ENCODE results near the gene SLMAP. TPM values are rescaled to one million over a fixed set of nuclear protein-coding genes. Genes with fewer than 3 reads are reported as not detected.

Gene SLMAP
- total and polyA plus RNA-seq, 2 of the 13 experiments (the other 11 are each of a cell fraction or from before 2014, with no cell fraction given): 24.0 to 48.3 TPM

GRCh38 chr3:57971975-57972374, 215.9 kb downstream of the SLMAP start:
- Histone ChIP-seq H3K4me2 (ENCODE audit: low read depth, low read length) (peak overlapping the region; percentile 18; the same call in 1 of the 2 replicates), H2AFZ (ENCODE audit: low read length) (no peak overlapping the region), H3K9me3 (ENCODE audit: low read length) (no peaks in the 10 kb centered on the region), H3K36me3 (replicated peaks in 1 of 2; ENCODE audit: control insufficient read depth in 1 of 2, insufficient read depth in 2 of 2, low read length in 2 of 2) (no peaks in the 10 kb centered on the region), H3K9ac (ENCODE audit: insufficient read depth, low read depth, low read length) (no peak overlapping the region), H3K4me1 (ENCODE audit: insufficient read depth, low read length) (peaks cover 88% of the 10 kb centered on the region), H4K20me1 (ENCODE audit: insufficient read depth, low read length) (no peaks in the 10 kb centered on the region), H3K79me2 (ENCODE audit: insufficient read depth, low read length) (no peaks in the 10 kb centered on the region), H3K4me3 (replicated peaks in 1 of 3; ENCODE audit: insufficient read depth in 1 of 3, low read depth in 2 of 3, low read length in 3 of 3) (no peak overlapping the region), H3K27ac (ENCODE audit: extremely low read length, insufficient read depth, low read length) (no peak overlapping the region), H3K27me3 (ENCODE audit: control insufficient read depth in 1 of 2, insufficient read depth in 2 of 2, low read length in 2 of 2) (no peaks in the 10 kb centered on the region)
- WGBS (ENCODE audit: low lambda C conversion rate): 29% methylated on average over 4 of the region's 4 CpGs
- TF ChIP-seq ZNF670 (CRISPR knock-in tag; IDR thresholded peaks at IDR 0.05; ENCODE audit: borderline replicate concordance): no peak
- no peak for TF ChIP-seq ARNT (IDR thresholded peaks at IDR 0.05)
- peak; percentile 11; the same call in 1 of the 2 replicates for TF ChIP-seq ZNF687 (CRISPR knock-in tag; IDR thresholded peaks at IDR 0.05)
- no peak for ATAC-seq
- in situ Hi-C loops (cut with HindIII; ENCODE audit: extremely low pct_ligation_motif_present, low pct_unique_long_range_greater_than_20kb) (no loop called here), intact Hi-C loops (cut with micrococcal nuclease; ENCODE audit: unreplicated experiment) (loop anchor here (10.0 kb wide), 1 partner anchor 947 kb away; no protein-coding TSS in a partner anchor)
- ChIA-PET POLR2A (no interaction called here), CTCF (ENCODE audit: low intra/inter-chr PET ratio, low total read pairs) (no interaction called here)
- no TSS peak for BruUV-seq (replicated peaks)
- FAIRE-seq: no peak
- no peak for DNase-seq (ENCODE audit: low spot score)

- BruUV-seq (replicated peaks): no TSS peak
- POLR2A ChIA-PET: no interaction called here
- CTCF ChIA-PET (ENCODE audit: low intra/inter-chr PET ratio, low total read pairs): no interaction called here
- Histone ChIP-seq H4K20me1 (ENCODE audit: insufficient read depth, low read length) (no peaks in the 10 kb centered on the region), H3K36me3 (replicated peaks in 1 of 2; ENCODE audit: control insufficient read depth in 1 of 2, insufficient read depth in 2 of 2, low read length in 2 of 2) (no peaks in the 10 kb centered on the region), H3K27ac (ENCODE audit: extremely low read length, insufficient read depth, low read length) (no peak overlapping the region), H3K4me3 (replicated peaks in 1 of 3; ENCODE audit: insufficient read depth in 1 of 3, low read depth in 2 of 3, low read length in 3 of 3) (no peak overlapping the region), H3K79me2 (ENCODE audit: insufficient read depth, low read length) (no peaks in the 10 kb centered on the region), H3K4me1 (ENCODE audit: insufficient read depth, low read length) (peaks cover 88% of the 10 kb centered on the region), H2AFZ (ENCODE audit: low read length) (no peak overlapping the region), H3K9me3 (ENCODE audit: low read length) (no peaks in the 10 kb centered on the region), H3K4me2 (ENCODE audit: low read depth, low read length) (peak overlapping the region; percentile 3; the same call in 1 of the 2 replicates), H3K9ac (ENCODE audit: insufficient read depth, low read depth, low read length) (no peak overlapping the region), H3K27me3 (ENCODE audit: control insufficient read depth in 1 of 2, insufficient read depth in 2 of 2, low read length in 2 of 2) (no peaks in the 10 kb centered on the region)
- WGBS (ENCODE audit: low lambda C conversion rate): 66% methylated on average over 9 of the region's 9 CpGs
- FAIRE-seq (no peak), ATAC-seq (no peak), DNase-seq (ENCODE audit: low spot score) (no peak)
- intact Hi-C loops (cut with micrococcal nuclease; ENCODE audit: unreplicated experiment): loop anchor here (10.0 kb wide), 1 partner anchor 948 kb away; no protein-coding TSS in a partner anchor
- in situ Hi-C loops (cut with HindIII; ENCODE audit: extremely low pct_ligation_motif_present, low pct_unique_long_range_greater_than_20kb): no loop called here
- no peak for TF ChIP-seq SRSF9 (IDR thresholded peaks at IDR 0.05; ENCODE audit: borderline replicate concordance, insufficient read depth, low read depth, low read length, poor library complexity, severe bottlenecking)
- no peak for TF ChIP-seq ZNF274 (CRISPR knock-in tag; IDR thresholded peaks at IDR 0.05)
- TF ChIP-seq ZNF276 (CRISPR knock-in tag; IDR thresholded peaks at IDR 0.05; ENCODE audit: low read depth): no peak
- TF ChIP-seq MXD4 (CRISPR knock-in tag; IDR thresholded peaks at IDR 0.05): no peak
- no peak for TF ChIP-seq STAG1 (CRISPR knock-in tag; IDR thresholded peaks at IDR 0.05)
- no peak for TF ChIP-seq DRAP1 (CRISPR knock-in tag; IDR thresholded peaks at IDR 0.05)
- TF ChIP-seq TFDP2 (CRISPR knock-in tag; IDR thresholded peaks at IDR 0.05): no peak
Measured at GRCh38 chr3:57972531-57973111, 216.5 kb downstream of the SLMAP start.
